ENCODE results near the gene GABBR2.

The GABBR2 gene

GRCh38 chr9:98707166-98708102 is 1.3 kb downstream of the GABBR2 start:
- H3K27ac ChIP-seq = peak overlapping the region; percentile 23; the same call in 1 of the 2 replicates
- peak; percentile 81 for TF ChIP-seq CTCF (conservative IDR thresholded peaks at IDR 0.05)

- no peak for TF ChIP-seq CTCF (conservative IDR thresholded peaks at IDR 0.05)
- H3K27ac ChIP-seq = peak overlapping the region; percentile 23; the same call in 1 of the 2 replicates
Measured at GRCh38 chr9:98706651-98707165, 2.0 kb downstream of the GABBR2 start.

- no peak overlapping the region for H3K27ac ChIP-seq
- no peak for TF ChIP-seq CTCF (conservative IDR thresholded peaks at IDR 0.05)
Measured at GRCh38 chr9:98702835-98703380, 5.8 kb downstream of the GABBR2 start.

- no peak for TF ChIP-seq CTCF (conservative IDR thresholded peaks at IDR 0.05)
- H3K27ac ChIP-seq = no peak overlapping the region
Measured at GRCh38 chr9:98702340-98702739, 6.4 kb downstream of the GABBR2 start.

GRCh38 chr9:98701576-98701975 is 7.2 kb downstream of the GABBR2 start:
- no peak overlapping the region for H3K27ac ChIP-seq
- no peak for TF ChIP-seq CTCF (conservative IDR thresholded peaks at IDR 0.05)

- no peak for TF ChIP-seq CTCF (conservative IDR thresholded peaks at IDR 0.05)
- no peak overlapping the region for H3K27ac ChIP-seq
Measured at GRCh38 chr9:98700801-98701200, 7.9 kb downstream of the GABBR2 start.

- TF ChIP-seq CTCF (conservative IDR thresholded peaks at IDR 0.05) = no peak
Measured at GRCh38 chr9:98698856-98699255, 9.9 kb downstream of the GABBR2 start.

More at GRCh38 chr9:98698856-98699255, 9.9 kb downstream of the GABBR2 start:
- H3K27ac ChIP-seq = no peak overlapping the region

Measured in VCaP (cell line).